CD4-positive, alpha-beta T cell treated with Interleukin-4 for 4 hours (primary cell): ENCODE data around the gene OR51G2.
"Not testable (repeated sequence)": the region's sequence is repeated elsewhere in the genome, so short reads cannot be mapped to it uniquely, and the experiment has no call there.

Source experiments
- DNase-seq: peaks from one replicate; pipeline ENCODE4 v3.0.0-alpha.2; 2020

Gene OR51G2, protein sequence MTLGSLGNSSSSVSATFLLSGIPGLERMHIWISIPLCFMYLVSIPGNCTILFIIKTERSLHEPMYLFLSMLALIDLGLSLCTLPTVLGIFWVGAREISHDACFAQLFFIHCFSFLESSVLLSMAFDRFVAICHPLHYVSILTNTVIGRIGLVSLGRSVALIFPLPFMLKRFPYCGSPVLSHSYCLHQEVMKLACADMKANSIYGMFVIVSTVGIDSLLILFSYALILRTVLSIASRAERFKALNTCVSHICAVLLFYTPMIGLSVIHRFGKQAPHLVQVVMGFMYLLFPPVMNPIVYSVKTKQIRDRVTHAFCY

DNA sequence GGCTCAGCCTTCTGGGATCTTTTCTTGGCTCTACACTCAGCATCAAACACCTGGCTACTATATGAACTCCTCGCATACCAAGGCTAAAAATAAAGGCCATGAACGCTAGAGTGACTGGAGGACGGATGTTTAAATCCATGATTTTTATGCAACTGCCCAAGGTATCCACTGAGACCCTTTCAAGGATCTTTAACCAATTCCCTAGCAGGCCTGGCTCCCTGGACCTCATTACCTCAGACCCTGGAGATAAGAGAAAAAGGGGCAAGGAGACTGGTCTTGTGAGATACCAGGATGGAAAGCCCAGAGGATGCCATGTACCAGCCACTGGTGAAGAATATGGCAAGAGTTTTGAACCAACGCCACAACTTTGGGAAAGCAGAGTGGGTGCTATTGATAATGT, at the start of gene OR51G2:
TSS of gene OR51G2 (minus strand) at position 101 of the 400 bp plus-strand sequence. CDS start 3,687 bp downstream, outside the sequence.
- no peak for DNase-seq

DNA sequence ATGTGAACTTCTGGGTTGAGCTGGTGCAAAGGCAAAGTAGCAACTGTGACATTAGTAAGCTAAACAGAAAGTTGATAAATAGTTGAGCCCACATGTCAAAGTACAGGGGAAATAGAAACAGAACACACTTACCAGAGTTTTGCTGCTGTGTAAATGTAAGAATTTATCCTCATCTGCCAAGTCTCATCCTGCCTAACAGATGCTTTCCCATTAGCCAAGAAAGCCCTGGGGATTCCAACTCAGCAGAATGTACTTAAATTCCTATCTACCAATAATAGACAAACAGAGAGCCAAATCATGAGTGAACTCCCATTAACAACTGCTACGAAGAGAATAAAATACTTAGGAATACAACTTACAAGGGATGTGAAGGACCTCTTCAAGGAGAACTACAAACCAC, 43.7 kb upstream of the OR51G2 start:
- no peak for DNase-seq

DNA sequence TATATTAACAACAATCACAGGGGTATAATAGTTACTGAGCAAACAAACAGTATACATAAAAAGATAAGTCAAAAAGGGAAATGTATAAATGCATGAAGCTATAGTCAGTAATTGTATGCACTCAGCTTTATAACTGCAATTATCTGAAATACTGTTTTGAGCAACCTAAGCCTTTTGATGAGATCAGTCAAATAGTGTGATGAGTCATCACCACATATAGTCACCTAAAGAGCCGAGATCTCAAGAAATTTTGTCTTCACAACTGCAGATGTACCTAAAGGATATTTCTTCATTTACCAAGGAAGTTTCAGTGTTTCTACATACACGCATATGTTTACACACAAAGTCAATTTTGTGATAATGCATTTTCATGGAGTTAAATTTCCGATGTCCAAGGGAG, 41.7 kb upstream of the OR51G2 start:
- no peak for DNase-seq

DNA sequence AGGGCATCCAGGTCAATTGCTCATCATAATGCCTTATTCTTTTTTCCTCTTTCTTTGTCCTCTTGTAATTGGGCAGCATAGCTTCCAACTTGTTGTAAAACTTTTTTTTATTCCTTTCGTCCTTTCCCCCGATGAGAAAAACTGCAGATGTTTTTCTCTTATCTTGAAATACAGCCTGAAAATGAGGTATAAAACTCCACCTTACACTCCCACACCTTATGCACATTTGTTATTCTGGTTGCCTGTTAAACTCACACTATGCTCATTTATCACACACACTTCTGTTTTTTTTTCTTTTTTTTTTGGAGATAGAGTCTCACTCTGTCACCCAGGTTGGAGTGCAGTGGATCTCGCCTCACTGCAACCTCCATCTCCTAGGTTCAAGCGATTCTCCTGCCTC, 38.2 kb upstream of the OR51G2 start:
- no peak for DNase-seq

DNA sequence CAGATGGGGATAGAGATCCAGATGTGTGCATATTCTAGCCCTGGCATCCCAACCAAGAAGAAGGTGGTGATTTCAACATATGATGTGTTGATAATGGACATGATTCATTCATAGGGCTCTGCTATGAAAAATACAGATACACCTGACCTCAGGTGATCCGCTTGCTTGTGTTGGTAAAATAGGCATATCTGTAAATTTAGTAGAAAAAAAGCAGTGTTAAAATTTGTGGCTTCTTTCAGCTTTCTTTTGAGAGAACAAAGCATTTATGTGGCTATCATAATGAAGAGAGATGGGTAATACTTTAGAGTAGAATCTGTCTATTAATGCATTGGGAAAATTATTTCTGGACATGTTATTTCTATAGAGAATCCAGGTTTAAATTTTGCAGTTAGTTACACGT, 36.5 kb upstream of the OR51G2 start, which contains the start of gene OR51A2:
TSS of gene OR51A2 (minus strand) at position 101 of the 400 bp plus-strand sequence. CDS start at position 101, 0 bp downstream.
- not testable (repeated sequence) for DNase-seq

DNA sequence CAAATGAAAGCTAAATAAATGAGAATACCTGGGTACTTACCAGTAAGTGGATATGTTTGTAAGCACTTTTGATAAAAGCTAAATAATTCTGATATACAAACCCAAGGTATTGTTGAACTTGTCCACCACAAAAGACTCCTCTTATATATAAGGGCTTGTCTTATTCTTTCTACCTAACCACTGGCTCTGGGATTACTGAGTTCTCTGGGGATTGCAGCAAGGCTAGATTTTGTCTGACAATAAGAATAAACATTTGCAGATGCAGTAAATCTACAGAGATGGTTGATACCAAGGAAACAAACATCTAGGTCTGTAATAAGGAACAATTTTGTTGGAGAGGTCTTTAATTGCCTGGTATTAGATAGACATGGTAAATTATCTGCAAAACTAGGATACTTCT, 28.4 kb upstream of the OR51G2 start, which contains the start of gene OR51A4:
TSS of gene OR51A4 (minus strand) at position 101 of the 400 bp plus-strand sequence. CDS start 505 bp downstream, outside the sequence.
- DNase-seq = no peak

DNA sequence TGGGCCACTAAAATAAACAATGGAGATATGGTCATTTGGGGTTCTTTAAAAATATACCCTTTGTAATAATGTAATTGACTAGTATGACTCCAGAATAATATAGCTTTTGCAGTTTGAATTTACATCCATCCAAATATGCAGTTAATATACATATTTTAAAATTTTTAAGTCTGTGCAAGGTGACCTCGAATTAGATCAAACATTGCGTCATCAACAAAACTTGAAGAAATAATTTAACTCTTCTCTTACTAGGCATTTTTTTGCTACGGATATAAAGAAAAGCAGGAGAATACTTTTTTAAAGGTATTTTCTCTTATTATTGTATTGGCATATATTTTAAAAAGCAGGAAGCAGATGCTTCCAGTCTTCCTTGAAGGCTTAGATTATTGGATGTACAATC, 17.6 kb upstream of the OR51G2 start:
- DNase-seq = no peak

DNA sequence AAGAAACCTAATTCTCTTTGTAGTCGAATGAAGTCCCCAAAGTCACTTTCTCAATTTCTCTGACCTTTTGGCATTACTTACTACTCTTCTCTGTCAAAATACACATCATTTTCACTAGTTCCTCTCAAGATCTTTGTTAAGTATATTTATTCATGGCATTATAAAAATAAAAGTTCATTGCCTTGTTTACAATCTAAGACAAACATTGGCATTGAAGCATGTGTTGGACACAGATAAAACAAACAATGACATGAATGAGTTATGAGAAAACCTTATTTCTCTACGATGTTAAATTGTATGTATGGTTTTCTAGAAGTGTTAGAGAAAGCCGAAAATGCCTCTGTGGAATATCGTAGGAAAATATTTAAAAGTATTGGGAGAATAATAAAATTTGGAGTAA, 13.6 kb upstream of the OR51G2 start:
- no peak for DNase-seq

DNA sequence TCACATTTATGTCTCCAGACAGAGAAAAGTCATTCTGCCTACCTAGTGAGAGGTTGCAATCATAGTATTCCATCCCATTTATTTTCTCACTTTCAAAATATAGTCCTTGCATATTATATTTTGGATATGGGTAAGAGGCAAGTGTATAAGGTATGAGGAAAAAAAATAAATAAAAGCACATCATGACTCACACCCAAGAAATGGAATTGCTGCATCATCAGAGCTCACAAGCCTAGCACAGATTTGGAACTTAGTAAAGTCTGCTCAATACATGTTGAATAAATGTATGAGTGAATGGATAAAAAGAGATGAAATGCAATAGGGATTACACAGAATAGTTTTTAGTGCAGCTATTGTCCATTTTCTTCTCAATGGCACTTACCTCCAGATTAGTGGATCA, 7.5 kb upstream of the OR51G2 start:
- DNase-seq = no peak

DNA sequence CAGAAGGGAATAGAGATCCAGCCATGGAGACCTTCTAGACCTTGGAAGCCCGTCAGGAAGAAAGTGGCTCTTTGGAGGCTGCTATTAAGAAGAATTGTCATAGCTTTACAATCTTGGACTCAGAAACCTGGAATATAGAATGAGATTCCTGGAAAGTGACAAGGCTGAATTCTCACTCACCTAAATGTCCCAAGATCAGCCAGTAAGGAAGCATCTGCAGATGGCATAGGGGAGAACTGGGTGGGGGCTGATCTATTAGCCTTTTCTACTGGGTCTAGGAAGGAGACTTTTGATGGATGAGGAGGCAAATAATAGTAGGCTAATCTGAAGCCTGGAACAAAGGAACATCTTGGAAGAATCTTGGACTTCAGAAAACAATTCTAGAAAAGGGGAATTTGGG, 5.1 kb upstream of the OR51G2 start, which contains the start of gene OR51G1:
TSS of gene OR51G1 (minus strand) at position 101 of the 400 bp plus-strand sequence. CDS start at position 101, 0 bp downstream.
- no peak for DNase-seq

DNA sequence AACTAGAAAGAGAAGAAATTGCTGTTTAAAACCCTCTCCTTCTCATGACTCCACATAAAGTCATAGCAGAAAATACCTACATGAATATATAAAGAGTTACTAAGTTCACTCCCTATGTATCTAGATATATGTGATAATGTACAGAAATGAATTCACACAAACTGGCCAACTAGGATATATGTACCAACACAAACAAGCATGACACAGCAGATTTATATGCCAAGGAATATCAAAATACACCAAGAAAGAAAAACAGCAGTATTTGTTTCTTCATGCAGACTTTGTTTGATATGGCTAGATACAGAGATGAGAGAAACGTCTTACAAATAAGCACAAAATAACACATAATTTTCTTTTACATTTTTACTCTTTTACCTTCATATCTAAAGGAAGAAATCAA, 3.2 kb upstream of the OR51G2 start:
- DNase-seq = no peak

DNA sequence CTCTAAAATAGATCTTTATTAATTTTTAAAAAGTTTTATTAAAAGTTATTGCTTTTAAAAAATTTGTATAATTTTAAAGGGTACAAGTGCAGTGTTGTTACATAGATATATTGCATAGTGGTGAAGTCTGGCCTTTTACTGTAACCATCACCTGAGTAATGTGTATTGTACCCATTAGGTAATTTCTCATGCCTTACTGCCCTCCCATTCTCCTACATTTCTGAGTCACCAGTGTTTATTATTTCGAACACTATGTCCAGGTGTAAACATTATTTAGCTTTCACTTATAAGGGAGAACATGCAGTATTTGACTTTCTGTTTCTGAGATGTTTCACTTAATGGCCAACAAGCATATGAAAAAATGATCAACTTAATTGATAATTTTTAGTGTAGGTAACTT, 2.6 kb upstream of the OR51G2 start:
- DNase-seq = no peak

DNA sequence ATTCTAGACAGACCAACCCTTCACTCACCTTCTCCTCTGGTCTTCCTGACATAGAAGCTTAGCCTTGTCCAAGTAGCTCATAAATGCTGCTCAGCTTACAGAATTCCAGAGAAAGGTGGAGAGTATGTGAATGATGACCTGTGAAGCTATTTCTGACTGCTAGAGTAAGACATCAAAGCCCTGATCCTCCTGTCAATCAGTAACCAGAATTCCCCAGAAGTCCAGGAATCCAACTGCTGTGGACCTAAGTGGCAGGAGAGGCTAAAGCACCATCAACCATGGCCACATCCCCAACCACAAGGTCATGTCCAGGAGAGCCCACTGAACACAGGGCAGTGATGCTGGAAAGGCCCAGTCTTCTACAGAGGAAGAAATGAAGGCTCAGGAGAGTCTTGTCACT, 2.6 kb downstream of the OR51G2 start:
- DNase-seq = no peak

DNA sequence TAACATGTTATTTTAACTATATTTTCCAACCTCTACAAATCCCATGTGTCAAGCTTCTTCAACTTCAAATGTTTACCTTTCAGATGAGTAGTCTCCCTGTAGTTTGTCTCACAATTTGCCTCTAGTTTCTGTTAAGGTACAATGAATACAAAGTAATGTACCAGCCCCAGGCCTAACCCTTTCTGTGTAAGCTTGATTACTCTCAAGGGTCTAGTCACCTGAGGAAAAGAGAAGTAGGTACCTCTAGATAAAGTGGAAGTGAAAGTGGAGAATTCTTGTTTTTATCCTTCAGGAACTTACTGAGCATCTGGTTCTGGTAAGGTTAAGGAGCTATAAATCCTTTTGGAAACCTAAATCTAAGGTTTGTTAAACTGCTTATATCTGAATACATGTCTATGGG, 15.7 kb downstream of the OR51G2 start, which contains the start of gene OR51A7:
TSS of gene OR51A7 (plus strand) at position 300 of the 400 bp plus-strand sequence. CDS start 3,587 bp downstream, outside the sequence.
- no peak for DNase-seq

DNA sequence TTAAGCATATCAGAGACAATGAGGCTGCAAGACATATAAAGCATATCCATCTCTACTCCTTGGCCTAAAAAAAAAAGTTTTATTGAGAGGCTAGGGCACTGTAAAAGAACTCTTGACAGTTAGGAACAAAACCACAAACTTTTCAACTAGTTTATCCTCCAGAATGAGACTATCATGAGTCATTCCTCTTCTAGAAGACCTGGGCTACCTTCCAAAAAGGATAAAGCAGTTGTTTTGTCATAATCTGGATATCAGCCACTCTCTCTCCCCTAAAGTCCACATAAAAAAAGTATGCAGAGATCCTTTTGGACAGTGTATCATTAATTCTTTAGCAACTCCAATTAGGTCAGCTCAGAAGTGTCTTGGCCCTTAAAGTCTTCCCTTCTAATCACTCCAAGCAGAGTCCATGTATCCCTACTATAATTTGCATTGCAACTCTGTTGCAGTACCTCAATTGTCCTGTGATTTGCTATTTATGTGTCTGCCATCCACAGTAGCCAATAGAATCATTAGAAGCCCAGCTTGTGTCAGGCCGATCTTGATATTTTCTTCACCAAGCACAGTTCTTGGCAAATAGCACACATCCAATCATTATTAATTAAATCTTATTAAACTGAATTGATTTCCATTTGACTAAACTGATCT, 27.0 kb downstream of the OR51G2 start:
- no peak for DNase-seq

DNA sequence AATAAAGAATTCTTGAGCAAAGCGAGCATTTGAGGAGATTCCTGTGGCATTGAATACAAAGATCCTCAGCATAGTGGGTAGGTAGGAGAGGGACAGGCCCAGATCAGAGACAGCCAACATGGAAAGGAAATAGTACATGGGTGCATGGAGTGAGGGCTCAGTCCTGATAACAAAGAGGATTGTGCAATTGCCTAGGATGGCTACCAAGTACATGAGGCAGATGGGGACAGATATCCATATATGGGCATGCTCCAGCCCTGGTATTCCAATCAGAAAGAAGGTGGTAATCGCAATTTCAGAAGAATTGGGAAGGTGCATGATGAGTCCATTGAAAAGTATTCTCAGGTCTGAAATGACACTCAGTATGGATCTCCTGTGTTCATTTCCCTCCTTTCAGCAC, 28.9 kb downstream of the OR51G2 start:
- no peak for DNase-seq

DNA sequence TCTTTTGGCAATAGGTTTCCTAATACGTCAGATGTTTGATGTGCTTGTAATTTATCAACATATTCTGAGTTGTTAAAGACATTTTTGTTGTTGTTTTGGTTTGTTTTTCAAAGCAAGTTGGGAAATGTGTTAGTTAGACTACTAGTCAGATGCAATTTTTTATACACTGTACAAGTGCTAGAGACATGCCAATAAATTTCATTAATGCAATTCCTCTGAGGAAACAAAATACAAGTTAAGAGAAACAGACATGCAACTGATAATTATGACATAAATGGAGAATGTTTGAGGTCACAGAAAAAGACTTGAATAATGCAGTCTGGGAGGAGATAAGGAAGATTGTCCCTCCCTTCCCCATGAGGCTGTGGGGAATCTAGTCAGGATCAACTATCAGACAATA, 31.6 kb downstream of the OR51G2 start:
- DNase-seq = no peak

DNA sequence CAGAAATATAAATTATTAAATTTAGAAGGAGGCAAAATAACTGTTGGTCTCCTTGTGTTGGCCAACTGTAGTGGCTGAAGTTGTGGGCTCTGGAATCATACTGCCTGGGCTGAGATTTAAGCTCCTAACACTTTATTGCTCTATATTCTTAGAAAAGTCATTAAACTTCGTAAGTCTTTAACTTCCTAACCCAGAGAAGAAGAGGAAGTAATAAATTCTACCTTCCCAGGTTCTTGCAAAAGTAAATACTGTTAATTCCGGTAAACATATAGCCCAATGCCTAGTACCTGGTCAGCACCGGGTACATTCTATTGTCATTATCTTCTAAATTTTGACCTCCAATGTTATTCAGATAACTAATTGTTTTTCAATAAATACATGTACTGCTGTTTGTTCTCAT, 33.0 kb downstream of the OR51G2 start:
- no peak for DNase-seq

DNA sequence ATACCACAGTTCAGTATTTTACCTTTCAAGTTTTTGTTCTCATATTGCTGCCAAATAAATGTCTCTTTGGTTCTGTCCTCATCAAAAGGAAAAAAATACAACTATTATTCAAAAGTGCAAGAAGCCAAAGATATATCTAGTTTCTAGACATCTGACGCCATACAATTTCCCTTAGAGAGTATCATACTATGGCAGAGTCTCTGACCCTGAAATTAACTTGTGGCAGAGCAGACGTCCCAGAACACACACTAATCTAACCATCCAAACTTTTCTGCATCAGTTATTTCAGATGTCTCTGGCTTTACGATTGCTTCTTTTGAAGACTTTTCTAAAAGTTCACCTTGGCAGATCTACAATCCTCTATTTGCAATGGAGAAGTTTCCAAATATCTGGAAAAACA, 34.8 kb downstream of the OR51G2 start:
- no peak for DNase-seq

DNA sequence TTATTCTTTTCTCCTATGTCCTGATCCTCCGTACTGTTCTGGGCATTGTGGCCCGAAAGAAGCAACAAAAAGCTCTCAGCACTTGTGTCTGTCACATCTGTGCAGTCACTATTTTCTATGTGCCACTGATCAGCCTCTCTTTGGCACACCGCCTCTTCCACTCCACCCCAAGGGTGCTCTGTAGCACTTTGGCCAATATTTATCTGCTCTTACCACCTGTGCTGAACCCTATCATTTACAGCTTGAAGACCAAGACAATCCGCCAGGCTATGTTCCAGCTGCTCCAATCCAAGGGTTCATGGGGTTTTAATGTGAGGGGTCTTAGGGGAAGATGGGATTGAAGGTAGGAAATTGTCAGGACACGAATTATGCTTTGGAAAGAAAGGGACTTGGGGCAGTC, 36.6 kb downstream of the OR51G2 start:
- DNase-seq = no peak

DNA sequence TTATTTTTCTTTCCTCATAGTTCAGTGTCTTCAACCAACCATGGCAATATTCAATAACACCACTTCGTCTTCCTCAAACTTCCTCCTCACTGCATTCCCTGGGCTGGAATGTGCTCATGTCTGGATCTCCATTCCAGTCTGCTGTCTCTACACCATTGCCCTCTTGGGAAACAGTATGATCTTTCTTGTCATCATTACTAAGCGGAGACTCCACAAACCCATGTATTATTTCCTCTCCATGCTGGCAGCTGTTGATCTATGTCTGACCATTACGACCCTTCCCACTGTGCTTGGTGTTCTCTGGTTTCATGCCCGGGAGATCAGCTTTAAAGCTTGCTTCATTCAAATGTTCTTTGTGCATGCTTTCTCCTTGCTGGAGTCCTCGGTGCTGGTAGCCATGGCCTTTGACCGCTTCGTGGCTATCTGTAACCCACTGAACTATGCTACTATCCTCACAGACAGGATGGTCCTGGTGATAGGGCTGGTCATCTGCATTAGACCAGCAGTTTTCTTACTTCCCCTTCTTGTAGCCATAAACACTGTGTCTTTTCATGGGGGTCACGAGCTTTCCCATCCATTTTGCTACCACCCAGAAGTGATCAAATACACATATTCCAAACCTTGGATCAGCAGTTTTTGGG, 37.2 kb downstream of the OR51G2 start, which contains the start of gene OR51T1:
TSS of gene OR51T1 (plus strand) at position 41 of the 641 bp plus-strand sequence. CDS start at position 41, 0 bp downstream.
- DNase-seq = no peak

DNA sequence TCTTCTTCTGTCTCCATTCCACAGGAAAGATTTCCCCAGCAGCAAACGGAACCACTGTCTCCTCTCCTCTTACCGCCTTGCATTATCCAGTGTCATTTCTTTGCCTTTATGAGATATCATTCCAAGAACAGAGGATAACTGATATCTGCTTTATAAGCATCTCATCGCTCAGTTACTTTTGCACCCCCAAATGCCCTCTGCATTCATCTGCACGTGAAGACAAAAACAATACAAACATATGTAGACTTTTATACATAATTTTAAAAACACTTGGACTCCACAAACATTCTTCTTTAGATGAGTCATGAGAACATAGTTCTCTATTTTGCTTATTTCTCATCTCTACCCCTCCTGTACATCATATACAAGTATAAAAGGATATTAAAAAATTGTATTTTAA, 38.0 kb downstream of the OR51G2 start:
- no peak for DNase-seq

DNA sequence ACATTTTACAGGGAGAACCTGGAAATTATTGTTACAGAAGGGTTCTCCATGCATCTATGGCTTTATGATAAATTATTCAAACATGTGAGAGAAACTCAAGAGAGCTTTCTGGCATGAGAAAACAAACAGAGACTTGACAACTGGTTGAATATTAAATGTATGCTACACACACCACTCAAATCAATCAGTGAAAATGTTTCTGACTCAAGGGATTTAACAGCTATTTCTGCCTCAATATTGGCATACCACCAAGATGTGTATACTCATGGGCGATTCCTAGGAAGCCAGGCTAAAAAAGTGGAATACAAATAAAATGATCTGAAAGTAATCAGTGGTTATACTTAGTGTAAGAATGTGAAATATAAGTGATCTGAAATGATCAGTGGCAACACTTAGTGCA, 53.3 kb downstream of the OR51G2 start:
- DNase-seq = no peak

DNA sequence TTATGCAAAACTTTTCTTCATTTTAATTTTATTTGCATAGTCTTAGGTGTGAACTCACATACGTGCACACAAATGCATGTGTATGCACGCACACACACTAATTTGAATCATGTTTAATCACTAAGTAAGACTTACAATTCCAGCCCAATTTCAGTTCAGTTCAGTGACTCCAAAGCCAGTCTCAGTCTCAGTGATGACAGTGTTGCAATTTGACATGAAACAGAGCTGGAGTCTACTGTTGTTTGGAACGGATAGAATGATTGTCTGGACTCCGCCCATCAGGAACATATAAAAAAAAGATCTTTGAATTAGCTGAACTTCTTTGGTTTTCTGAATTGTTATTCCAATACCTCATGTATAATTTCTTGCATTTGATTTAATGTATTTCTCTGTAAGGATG, 55.3 kb downstream of the OR51G2 start:
- no peak for DNase-seq
